ENCODE data around the gene IL1R1.

DNA sequence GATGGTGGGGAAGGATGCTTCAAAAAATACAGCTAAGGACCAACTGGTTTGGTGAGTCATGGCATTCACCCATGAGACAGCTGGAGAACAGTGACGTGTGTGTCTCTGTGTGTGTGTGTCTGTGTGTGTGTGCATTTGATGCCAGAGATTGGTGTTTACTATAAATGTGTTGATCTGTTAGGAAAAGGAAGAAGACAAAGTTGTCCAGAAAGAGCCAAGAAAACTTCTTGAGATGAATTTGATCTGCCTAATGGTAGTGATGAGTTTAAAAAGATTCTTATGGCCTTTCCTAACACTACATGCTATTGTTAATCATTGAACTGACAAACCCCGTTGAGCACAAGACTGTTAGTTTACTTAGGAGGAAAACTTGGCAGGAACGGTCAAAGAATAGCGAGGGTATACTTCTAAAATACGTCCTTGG lies 36.4 kb upstream of the IL1R1 start:
- TF ChIP-seq YY1 (IDR thresholded peaks at IDR 0.05; ENCODE audit: insufficient read depth, insufficient read length) (no peak), SUZ12 (IDR thresholded peaks at IDR 0.05; ENCODE audit: extremely low read depth, insufficient read depth, insufficient read length) (no peak)
